GM12878 (cell line): Measurements from ENCODE around the gene RHOG.
A peak's percentile ranks its signal among the peaks of the same experiment; 100 is the strongest.

Source experiments
- BHLHE40 ChIP-seq, 2 experiments: fragments of 450-650 bp in 1 of 2; IDR thresholded peaks; 2 replicates each; pipeline ENCODE4 v1.6.1; 2011 to 2017; ENCODE audit warnings: low read depth in 2 of 2, borderline replicate concordance in 1 of 2, improper control_type of control experiment in 1 of 2, low read length in 1 of 2, mild to moderate bottlenecking in 1 of 2
- BRCA1 ChIP-seq: IDR thresholded peaks from 2 replicates; pipeline ENCODE4 v1.6.1; 2011; ENCODE audit warnings: low read depth, low read length, improper control_type of control experiment
- JUND ChIP-seq: IDR thresholded peaks from 2 replicates; pipeline ENCODE4 v1.6.1; 2012; ENCODE audit warnings: low read depth, mild to moderate bottlenecking, low read length, improper control_type of control experiment, moderate library complexity
- MXI1 ChIP-seq: fragments of 150-350 bp; IDR thresholded peaks from 2 replicates; pipeline ENCODE4 v1.6.1; 2011; ENCODE audit warnings: low read depth, mild to moderate bottlenecking, inconsistent platforms, low read length, improper control_type of control experiment
- MYC ChIP-seq: IDR thresholded peaks from 2 replicates; pipeline ENCODE4 v1.6.1; 2011; ENCODE audit warnings: mild to moderate bottlenecking, low read length, moderate library complexity, inconsistent platforms; ENCODE audit not compliant: insufficient read depth, insufficient replicate concordance, insufficient read length, severe bottlenecking
- POLR2AphosphoS5 ChIP-seq: IDR thresholded peaks from 2 replicates; pipeline ENCODE4 v1.6.1; 2011; ENCODE audit warnings: mild to moderate bottlenecking, low read length, inconsistent platforms
- RAD21 ChIP-seq: IDR thresholded peaks from 2 replicates; pipeline ENCODE4 v1.6.1; 2011; ENCODE audit warnings: mild to moderate bottlenecking, low read depth, low read length, moderate library complexity; ENCODE audit not compliant: insufficient read depth
- RBBP5 ChIP-seq: fragments of 200-600 bp; sonication (generic); conservative IDR thresholded peaks from 2 replicates; pipeline ENCODE4 v1.6.1; 2016
- SRF ChIP-seq, 2 experiments: IDR thresholded peaks; 2 replicates each; pipeline ENCODE4 v1.6.1; 2011; ENCODE audit warnings: low read depth in 2 of 2, low read length in 2 of 2, mild to moderate bottlenecking in 1 of 2, moderate library complexity in 1 of 2
- TCF3 ChIP-seq: IDR thresholded peaks from 2 replicates; pipeline ENCODE4 v1.6.1; 2012; ENCODE audit warnings: low read depth, mild to moderate bottlenecking, low read length, borderline replicate concordance; ENCODE audit not compliant: insufficient read depth
- TF ChIP-seq, protein P1 (sequence below): fragments of 150-350 bp; IDR thresholded peaks from 2 replicates; pipeline ENCODE4 v1.6.1; 2014; ENCODE audit warnings: mild to moderate bottlenecking, low read depth, low read length
- TF ChIP-seq, protein P2 (sequence below): IDR thresholded peaks from 2 replicates; pipeline ENCODE4 v1.6.1; 2011; ENCODE audit warnings: low read depth, mild to moderate bottlenecking, low read length, moderate library complexity, borderline replicate concordance; ENCODE audit errors: extremely low read depth
- TF ChIP-seq, protein P3 (sequence below), 3 experiments: IDR thresholded peaks in 2 of 3; conservative IDR thresholded peaks in 1 of 3; 2 replicates each; pipeline ENCODE4 v1.5.1; 2011; ENCODE audit warnings: low read depth in 3 of 3, low read length in 3 of 3, mild to moderate bottlenecking in 3 of 3, control low read depth in 2 of 3, moderate library complexity in 2 of 3, inconsistent platforms in 1 of 3, mixed read lengths in 1 of 3; ENCODE audit not compliant: control insufficient read depth in 2 of 3, insufficient read depth in 1 of 3; ENCODE audit errors: extremely low read depth in 1 of 3

DNA sequence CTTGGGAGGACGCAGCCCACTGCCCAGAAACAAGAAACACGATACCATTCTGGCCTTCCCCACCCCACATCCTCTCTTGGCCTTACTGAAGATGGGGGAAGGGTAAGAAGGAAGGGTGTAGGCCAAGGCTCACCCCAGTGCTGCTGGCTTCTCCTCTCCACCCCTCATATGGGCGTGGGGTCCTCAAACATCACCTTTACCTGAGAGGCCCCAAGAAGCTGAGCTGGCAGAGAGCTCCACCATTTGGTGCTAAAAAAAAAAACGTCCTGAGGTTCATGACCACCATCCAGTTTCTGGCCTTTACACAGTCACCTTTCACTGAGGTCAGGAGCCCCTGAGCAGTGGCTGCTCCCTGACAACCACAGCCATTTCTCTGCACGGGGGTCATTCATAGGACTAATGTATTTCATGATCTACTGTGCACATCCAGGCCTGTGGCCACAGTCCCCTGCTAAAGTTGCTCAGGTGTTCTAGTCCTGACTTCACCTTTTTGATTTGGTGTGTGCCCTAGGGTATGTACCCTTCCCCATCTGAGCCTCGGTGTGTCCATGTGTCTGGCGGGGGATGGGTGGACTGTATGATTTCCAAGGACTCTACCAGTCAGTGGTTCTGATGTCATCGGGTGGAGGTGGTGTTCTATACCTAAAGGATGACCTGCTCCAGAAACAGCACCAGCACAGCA, 15.1 kb downstream of the RHOG start:
- TF ChIP-seq MXI1, result no peak
- no peak for TF ChIP-seq TCF3
- peak; percentile 50 for TF ChIP-seq POLR2AphosphoS5
- TF ChIP-seq, protein P1, sequence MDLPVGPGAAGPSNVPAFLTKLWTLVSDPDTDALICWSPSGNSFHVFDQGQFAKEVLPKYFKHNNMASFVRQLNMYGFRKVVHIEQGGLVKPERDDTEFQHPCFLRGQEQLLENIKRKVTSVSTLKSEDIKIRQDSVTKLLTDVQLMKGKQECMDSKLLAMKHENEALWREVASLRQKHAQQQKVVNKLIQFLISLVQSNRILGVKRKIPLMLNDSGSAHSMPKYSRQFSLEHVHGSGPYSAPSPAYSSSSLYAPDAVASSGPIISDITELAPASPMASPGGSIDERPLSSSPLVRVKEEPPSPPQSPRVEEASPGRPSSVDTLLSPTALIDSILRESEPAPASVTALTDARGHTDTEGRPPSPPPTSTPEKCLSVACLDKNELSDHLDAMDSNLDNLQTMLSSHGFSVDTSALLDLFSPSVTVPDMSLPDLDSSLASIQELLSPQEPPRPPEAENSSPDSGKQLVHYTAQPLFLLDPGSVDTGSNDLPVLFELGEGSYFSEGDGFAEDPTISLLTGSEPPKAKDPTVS, result no peak
- TF ChIP-seq MYC, result no peak
- TF ChIP-seq, protein P2, sequence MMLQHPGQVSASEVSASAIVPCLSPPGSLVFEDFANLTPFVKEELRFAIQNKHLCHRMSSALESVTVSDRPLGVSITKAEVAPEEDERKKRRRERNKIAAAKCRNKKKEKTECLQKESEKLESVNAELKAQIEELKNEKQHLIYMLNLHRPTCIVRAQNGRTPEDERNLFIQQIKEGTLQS, result no peak
- no peak for TF ChIP-seq RBBP5
- TF ChIP-seq JUND, result no peak
- TF ChIP-seq, protein P3, sequence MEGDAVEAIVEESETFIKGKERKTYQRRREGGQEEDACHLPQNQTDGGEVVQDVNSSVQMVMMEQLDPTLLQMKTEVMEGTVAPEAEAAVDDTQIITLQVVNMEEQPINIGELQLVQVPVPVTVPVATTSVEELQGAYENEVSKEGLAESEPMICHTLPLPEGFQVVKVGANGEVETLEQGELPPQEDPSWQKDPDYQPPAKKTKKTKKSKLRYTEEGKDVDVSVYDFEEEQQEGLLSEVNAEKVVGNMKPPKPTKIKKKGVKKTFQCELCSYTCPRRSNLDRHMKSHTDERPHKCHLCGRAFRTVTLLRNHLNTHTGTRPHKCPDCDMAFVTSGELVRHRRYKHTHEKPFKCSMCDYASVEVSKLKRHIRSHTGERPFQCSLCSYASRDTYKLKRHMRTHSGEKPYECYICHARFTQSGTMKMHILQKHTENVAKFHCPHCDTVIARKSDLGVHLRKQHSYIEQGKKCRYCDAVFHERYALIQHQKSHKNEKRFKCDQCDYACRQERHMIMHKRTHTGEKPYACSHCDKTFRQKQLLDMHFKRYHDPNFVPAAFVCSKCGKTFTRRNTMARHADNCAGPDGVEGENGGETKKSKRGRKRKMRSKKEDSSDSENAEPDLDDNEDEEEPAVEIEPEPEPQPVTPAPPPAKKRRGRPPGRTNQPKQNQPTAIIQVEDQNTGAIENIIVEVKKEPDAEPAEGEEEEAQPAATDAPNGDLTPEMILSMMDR (IDR thresholded peaks at IDR 0.05 in 2 of 3, conservative IDR thresholded peaks at IDR 0.05 in 1 of 3; ENCODE audit: control insufficient read depth in 2 of 3, extremely low read depth in 1 of 3, insufficient read depth in 1 of 3, low read depth in 3 of 3, low read length in 3 of 3), result no peak
- no peak for TF ChIP-seq BRCA1
- no peak for TF ChIP-seq RAD21
- no peak for TF ChIP-seq SRF (IDR thresholded peaks at IDR 0.05; ENCODE audit: low read depth in 2 of 2, low read length in 2 of 2)
- no peak for TF ChIP-seq BHLHE40 (IDR thresholded peaks at IDR 0.05; ENCODE audit: borderline replicate concordance in 1 of 2, low read depth in 2 of 2, low read length in 1 of 2)
